NCI-H524 treated with DMSO at 0.1 percent for 48 hours (cell line): ENCODE measurements around the gene PTBP2.

ENCODE experiments used
- DNase-seq: peaks from one replicate; lab custom pipeline; 2025; lab: John Stamatoyannopoulos, UW

The PTBP2 gene, protein sequence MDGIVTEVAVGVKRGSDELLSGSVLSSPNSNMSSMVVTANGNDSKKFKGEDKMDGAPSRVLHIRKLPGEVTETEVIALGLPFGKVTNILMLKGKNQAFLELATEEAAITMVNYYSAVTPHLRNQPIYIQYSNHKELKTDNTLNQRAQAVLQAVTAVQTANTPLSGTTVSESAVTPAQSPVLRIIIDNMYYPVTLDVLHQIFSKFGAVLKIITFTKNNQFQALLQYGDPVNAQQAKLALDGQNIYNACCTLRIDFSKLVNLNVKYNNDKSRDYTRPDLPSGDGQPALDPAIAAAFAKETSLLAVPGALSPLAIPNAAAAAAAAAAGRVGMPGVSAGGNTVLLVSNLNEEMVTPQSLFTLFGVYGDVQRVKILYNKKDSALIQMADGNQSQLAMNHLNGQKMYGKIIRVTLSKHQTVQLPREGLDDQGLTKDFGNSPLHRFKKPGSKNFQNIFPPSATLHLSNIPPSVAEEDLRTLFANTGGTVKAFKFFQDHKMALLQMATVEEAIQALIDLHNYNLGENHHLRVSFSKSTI

DNA sequence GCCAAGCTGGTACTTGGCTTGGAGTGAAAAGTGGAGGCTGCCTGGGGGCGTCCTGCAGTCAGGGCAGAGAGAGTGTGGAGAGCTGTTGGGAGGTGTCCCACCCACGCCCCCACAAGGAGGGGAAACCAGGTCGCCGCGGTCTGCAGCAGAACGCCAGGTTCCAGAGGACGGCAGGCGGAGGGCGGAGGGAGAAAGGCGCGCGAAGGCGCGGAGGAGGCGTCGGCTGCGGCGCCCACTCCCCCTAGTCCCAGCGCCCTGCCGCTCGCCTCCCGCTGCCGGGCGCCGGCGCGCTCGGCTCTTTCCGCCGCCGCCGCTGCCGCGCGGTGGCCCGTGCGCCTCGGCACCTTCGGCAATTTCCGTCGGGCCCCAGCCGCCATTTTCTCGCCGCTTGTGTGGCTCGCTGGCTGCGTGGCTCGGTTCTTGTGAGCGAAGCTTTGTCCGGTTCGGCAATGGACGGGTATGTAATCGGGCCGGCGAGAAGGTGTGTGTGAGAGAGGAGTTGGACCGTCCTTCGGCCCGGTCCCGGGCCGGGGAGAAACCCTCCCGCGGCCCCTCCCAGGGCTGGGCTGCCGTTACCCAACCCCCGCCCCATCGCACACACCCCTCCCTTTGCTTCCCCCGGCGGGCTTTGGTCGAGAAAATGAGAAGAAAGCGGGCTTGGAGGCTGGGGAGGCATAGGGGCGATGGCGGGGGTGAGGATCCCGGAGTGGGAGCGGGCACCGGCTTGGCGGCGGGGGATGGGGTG, at the start of gene PTBP2:
TSS of gene PTBP2 (plus strand) at position 369 of the 745 bp plus-strand sequence. CDS start at position 450, 81 bp downstream.
- peak; percentile 14 for DNase-seq

DNA sequence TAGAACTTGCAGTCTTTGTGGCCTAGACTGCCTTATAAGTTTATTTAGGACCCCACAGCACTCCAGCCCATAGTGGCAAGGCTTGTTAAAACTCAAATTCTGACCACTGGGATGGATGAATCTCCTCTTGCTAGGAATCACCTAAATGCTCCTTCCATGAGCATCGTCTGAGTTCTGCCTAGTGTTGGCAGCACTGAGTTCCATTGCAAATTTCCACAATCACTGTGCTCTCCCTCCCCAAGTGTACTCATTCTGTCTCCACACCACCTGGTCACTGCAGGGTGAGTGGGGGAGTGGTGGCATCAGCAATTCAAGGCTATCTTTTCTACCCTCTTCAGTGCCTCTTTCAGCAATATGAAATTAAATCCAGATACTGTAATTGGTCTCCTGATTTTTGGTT, 46.7 kb upstream of the PTBP2 start:
- no peak for DNase-seq

DNA sequence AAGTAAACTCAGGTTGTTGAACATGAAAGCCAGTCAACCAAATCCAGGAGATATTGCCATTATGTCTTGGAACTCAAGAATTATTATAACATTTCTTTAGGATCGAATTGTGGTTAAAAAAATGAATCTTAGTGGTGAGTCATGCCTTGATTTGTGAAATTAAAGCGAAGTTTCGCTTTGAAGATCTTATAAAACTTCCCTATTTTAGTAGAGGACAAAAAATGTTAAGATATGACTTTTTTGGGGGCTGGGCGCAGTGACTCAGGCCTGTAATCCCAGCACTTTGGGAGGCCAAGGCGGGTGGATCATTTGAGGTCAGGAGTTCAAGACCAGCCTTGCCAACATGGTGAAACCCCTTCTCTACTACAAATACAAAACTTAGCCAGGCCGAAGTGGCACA, 39.5 kb upstream of the PTBP2 start:
- no peak for DNase-seq

DNA sequence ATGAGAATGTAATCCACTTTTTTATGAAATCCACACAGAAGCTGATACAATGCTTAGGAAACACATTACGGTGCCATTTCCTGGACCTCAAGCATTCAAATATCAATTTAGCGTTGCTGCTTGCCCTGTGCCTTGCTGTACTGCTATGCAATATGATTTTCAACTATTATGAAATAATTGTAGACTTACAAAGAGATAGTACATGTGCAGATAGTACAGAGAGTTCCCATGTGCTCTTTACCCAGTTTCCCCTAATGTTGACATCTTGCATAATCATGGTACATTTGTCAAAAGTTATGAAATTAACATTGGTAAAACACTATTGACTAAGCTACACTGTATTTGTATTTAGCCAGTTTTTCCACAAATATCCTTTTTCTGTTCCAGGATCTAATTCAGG, 37.7 kb upstream of the PTBP2 start:
- no peak for DNase-seq

DNA sequence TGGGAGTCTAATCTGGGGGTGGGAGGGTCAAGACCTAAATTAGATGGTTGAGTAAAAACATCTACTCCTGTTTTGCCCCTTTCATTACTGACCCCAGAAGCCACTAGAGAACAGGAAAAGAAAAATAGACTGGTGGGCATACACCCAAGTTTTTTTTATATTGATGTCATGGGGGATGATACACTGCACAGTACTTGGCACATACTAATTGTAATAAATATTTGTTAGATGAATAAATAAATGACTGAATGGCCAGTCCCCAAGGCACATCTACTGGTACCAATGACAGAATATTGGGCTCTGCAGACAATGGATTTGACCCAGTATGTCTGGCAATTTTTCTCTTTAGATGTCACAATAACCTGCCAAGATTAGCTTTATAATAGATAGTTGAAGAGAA, 36.8 kb upstream of the PTBP2 start:
- no peak for DNase-seq

DNA sequence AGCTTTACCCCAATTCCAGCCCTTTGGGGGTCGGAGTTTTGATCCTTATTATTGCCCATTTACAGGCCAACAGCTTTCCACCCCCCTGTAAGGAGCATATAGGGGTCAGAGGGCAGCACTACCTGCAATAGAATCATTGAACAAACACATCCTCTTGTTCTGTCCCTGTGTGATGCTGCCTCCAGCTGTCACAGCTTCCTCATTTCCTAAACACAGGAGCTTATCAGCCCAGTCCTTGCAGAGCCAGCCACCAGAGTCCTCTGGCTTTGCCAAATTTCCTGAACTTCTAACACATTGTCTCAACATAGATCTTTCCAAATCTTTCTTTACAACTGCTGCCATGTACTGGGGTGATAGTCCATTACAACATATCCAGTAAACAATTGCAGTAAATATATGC, 32.8 kb upstream of the PTBP2 start:
- DNase-seq = no peak

DNA sequence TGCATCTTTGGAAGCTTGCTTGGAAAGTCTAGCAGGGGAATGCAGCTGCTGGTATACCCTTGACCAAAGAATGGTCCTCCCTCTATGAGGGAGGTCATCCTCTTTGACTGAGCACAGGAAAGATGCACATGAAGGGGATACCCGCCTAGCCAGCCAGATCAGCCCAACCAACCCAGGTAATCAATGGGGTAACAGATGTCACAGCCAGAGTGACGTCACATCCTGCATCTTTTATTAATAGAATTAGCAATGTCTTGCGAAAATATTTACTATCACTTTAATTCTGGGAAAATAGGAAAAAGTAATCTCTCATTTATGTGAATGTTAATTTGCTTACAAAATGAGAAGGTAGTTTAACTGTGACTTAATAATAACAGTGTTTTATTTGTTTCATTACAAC, 25.6 kb upstream of the PTBP2 start:
- no peak for DNase-seq

DNA sequence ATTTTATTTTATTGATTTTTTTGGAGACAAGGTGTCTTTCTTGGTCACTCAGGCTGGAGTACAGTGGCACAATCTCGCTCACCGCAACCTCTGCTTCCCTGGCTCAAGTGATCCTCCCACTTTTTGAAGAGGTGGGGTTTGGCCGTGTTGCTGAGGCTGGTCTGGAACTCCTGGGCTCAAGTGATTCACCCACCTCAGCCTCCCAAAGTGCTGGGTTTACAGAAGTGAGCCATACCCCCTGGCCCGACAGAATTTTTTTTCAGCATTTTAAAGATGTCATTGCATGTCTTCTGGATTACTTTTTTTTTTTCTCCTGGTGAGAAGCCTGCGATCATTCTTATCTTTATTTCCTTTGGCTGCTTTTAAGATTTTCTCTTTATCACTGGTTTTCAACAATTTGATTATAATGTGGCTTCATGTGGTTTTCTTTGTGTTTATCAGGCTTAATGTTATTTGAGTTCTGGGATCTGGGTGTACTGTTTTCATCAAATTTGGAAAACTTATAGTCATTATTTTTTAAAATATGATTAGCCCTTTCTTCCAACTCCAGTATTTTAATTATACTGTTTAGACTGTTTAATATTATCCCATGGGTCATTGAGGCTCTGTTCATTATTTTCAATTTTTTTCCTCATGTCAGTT, 23.1 kb upstream of the PTBP2 start:
- DNase-seq = no peak

DNA sequence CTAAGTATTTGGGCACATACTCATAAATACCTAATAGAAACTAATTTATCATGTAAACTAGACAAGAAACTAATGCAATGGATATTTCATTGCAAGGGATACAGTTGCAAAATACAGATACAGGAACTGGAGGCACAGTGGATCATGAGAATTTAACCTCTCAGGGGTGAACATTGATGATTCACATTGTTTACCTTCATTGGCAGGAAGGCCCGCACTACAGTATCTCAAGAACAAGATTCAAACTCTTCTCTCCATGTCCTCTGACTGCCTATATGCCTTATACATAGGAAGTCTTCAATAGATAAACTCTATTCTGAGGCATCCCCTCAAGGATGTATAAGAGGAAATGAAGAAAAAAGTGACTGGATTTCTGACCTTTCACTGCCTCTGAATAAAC, 18.4 kb upstream of the PTBP2 start:
- no peak for DNase-seq

DNA sequence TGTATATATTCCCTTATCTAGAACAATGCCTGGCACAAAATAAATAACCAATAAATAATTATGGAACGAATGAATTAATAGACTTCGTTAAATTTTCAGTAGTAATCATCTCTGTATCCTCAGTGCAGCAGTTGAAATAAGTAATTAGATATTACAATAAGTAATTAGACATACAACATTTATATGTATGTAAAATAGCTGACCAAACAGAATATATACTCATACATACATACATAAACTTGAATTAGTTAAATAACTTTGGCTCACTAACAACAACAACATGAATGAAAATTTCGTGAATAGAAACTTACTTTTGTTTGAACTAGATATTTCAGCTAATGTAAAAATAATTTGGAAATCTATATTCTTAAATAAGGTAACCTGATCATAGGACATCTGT, 14.6 kb upstream of the PTBP2 start:
- DNase-seq = no peak

DNA sequence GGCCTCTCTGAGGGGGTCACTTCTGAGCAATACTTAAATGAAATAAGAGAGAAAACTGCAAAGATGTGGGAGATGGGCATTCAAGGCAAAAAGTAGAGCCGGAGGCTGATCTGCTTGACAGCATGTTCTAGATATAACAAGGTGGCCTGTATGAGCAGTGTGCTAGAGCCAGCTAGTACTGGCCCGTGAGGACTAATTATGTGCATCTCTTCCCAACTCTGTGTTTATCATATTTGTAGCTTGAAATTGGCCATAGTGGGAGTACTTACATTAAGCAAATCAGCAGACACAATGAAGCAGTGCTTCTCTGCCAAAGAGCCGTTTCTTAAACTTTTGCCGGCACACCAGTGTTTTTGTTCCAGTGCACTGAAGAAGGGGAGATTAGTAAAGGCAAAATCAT, 13.1 kb upstream of the PTBP2 start:
- no peak for DNase-seq

DNA sequence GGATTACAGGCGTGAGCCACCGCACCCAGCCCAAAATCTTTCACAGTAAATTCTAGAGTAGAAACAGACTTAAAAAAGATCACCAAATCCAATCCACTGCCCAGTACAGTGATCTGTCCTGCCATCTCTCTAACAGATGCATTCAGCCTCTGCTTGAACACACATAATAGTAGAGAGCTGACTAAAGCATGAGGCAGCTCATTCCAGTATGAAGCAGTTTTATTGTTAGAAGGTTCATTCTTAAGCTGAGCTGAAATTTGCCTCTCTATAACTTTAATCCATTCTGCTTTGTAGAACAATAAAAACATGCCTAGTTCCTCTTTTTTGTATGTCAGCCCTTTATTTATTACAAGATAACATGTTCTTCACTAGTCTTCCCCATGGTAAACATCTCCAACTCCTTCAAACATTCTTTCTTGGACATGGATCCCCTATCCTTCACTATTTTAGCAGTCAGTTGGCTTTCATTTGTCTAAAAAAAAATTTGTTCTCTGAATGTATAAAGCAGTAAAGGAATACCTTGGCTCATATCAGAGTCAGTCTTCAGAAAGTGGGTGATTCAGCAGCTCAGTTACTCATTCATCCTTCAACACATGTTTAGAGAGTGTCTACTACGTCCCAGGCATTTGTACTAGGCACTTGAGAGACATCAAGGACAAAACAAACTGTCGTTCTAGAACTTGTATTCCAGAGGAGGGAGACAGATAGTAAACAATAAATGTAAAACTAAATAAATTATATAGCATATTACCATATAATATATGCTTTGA, 10.7 kb upstream of the PTBP2 start:
- DNase-seq = no peak

DNA sequence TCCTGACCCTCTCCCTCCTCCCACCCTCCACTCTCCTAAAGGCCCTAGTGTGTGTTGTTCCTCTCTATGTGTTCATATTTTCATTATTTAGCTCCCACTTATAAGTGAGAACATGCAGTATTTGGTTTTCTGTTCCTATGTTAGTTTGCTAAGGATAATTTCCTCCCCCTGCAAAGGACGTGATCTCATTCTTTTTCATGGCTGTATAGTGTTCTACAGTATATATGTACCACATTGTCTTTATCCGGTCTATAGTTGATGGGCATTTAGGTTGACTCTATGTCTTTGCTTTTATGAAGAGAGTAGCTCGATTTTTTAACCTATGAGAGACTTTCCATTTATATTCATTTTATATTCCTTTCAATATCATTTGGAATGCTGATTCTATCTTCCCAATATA, 7.9 kb upstream of the PTBP2 start:
- DNase-seq = no peak

DNA sequence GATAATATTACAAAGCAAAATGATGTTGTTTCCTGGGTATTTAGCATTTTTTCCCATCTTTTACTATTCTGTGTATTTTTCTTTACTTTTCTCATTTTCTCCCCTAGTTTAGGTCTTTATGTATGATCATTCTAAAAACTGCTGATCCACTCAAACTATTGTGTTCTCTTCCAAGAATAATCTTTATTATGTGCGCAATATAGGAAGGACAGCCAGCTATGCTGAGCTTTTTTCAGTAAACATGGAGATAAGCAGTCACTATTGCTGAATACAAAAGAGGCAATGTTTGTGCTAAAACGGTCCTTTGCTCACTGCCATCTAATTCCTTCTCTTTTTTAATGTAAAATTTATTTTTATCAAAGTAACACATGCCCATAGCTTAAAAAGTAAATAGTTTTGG, 6.7 kb upstream of the PTBP2 start:
- no peak for DNase-seq

DNA sequence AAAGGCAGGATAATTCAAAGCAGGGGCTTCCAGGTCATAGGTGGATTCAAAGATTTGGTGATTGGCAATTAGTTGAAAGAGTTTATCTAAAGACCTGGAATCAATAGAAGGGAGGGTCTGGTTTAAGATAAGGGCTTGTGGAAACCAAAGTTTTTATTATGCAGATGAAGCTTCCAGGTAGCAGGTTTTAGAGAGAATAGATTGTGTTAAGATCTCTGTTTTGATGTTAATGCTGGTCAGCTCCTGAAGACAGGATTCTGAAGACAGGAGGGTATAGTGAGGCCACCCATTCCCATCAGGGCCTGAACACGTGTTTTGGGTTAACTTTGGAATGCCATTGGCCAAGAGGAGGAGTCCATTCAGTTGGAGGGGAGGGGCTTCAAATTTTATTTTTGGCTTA, 6.1 kb upstream of the PTBP2 start:
- DNase-seq = no peak

DNA sequence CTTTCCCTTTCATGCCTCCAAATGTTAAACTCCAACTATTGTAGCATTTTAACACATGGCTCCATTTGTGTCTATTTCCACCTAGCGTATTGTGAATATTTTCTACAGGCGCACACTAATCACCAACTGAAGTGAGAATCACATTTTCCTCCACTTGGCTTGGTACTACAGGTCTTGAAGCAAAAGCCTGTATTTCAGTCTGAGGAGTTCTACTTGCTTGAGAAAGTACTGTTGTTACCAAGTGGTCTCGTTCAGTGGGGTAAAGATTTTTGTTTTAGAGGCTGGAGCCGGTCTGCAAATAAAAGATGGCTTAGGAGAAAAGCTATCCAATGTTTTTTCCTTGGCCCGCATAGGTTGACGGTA, 550 bp upstream of the PTBP2 start:
- DNase-seq = no peak

DNA sequence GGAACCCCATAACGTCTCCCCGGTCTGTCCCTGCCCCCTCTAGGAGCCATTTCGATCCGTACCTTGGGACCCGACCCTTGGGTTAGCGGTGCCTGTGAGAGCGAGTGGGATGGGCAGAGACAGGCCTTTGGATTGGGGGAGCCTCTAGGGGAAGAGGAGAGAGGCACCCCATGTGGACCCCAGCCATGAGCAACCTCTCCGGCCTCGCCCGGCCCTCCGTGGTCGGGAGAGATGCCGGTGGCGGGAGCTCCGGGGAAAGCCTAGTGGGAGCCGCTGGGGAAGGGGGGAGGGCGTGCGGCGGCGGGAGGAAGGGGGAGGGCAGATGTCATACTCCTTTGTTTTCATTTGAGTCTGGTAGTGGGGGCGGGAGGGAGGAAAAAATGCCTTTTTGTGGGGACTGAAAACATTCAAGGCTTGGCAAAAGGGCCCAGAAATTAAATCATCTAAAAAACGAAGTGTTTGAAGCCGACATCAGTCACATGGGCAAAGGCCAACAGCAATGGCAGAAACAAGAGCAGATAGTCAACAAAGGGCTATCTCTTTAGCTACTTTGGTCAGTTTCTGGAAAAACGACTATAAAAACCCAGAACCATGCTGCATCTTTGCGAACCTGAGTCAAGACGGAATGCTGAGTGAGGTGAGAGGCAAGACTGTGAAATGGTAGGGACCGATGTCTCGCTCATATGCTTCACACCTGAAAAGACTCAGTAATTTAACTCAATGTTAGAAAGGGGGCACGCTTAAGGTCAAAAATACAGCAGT, 758 bp downstream of the PTBP2 start:
- DNase-seq = no peak

DNA sequence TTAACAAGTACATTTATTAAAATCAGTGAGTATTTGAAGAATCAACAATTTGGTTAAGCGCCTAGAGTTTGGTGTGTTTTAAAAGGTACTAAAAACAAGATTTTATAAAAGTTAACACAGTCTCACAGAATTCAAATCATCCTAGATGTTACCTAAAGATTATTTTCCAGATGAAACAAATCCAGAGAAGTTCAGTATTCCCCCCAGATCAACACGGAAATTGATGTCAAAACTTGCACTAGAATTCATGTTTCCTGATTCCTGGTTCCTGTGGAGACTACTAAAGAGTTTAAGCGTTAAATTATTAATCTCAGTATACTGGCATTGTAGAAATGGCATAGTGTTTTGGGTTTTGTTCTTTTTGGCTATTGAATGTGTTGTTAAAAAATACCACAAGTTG, 1.4 kb downstream of the PTBP2 start:
- no peak for DNase-seq

DNA sequence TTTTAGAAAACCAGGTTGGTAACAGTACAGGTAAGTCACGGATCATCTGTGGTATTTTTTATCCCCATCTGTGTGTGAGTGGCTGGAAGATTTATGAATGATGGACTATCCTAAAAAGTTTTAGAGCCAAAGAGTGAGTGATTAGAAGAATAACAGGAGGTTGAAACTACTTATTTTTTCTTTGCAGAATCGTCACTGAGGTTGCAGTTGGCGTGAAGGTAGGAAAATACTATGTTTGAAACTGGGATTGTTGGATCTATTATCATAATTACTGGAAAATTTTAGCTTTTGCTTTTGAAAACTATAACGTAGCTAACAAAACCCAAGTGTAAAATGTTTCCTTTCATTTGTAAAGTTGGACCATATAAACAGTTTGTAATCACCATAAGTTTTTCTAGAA, 1.8 kb downstream of the PTBP2 start:
- no peak for DNase-seq

DNA sequence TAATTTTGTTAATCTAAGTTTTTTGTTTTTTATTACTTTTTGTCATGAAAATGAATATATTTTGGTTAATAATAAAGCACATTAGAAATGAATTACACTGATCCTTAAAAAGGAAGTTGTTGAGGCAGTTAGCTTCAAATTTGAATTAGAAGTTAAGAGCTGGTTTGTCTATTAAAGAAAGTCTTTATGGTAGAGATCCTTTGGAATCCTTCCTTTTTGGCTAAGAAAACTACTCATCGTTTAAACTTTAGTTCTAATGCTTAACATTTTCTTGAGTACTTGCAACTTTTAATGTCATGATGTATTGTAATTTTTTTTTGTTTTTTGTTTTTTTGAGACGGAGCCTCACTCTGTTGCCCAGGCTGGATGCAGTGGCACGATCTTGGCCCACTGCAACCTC, 2.4 kb downstream of the PTBP2 start:
- no peak for DNase-seq

DNA sequence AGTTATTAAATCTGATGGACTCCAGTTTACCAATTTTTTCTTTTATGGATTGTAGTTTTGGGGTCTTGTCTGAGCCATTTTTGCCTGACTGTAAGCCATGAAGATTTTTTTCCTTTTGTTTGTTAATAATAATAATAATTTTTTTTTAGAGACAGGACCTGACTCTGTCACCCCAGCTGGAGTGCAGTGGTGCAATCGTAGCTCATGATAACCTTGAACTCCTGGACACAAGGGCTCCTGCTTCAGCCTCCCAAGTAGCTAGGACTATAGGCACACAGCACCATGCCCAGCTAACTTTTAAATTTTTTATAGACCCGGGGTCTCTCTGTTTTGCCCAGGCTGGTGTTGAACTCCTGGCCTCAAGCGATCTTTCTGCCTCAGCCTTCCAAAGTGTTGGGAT, 6.3 kb downstream of the PTBP2 start:
- no peak for DNase-seq
